Gastroesophageal sphincter (tissue), 3 donors: ENCODE data around the gene TBC1D1.

Experiments used
- CTCF ChIP-seq, 4 experiments: fragments of 200-600 bp in 2 of 4; fragments of 450-650 bp in 2 of 4; sonication (generic) in 1 of 4; IDR thresholded peaks; one replicate each; pipeline ENCODE4 v1.5.1; 2017 to 2019; ENCODE audit warnings: antibody characterized with exemption in 4 of 4, mild to moderate bottlenecking in 2 of 4, moderate library complexity in 2 of 4
- EP300 ChIP-seq: sonication (generic); formaldehyde crosslinking; IDR thresholded peaks from one replicate; pipeline ENCODE4 v1.6.1; 2017; ENCODE audit warnings: antibody characterized with exemption, mild to moderate bottlenecking
- POLR2A ChIP-seq, 2 donors: fragments of 450-650 bp; IDR thresholded peaks; one replicate each; pipeline ENCODE4 v1.6.1; 2017; ENCODE audit warnings: antibody characterized with exemption in 2 of 2, mild to moderate bottlenecking in 2 of 2, moderate library complexity in 1 of 2
- POLR2AphosphoS5 ChIP-seq: sonication (generic); formaldehyde crosslinking; IDR thresholded peaks from one replicate; pipeline ENCODE4 v1.6.1; 2017; ENCODE audit warnings: antibody characterized with exemption

- TF ChIP-seq CTCF (IDR thresholded peaks at IDR 0.05) (no peak), POLR2A (IDR thresholded peaks at IDR 0.05) (no peak), POLR2AphosphoS5 (no peak), EP300 (no peak)
Observed at GRCh38 chr4:37948542-37948941, 57.7 kb downstream of the TBC1D1 start.
